AG10803 (cell line): Measurements from ENCODE around the gene TRAF3.
"Not testable (repeated sequence)": the region's sequence is repeated elsewhere in the genome, so short reads cannot be mapped to it uniquely, and the experiment has no call there.

Experiments used
- DNase-seq: peaks from one replicate; pipeline ENCODE4 v3.0.0; 2010; ENCODE audit warnings: low read depth
- H3K4me3 ChIP-seq: 2 replicates; pipeline ENCODE4 v1.5.1; 2011; ENCODE audit warnings: mild to moderate bottlenecking, low read length, control low read depth
- TF ChIP-seq, protein P1 (sequence below): conservative IDR thresholded peaks from 2 replicates; pipeline ENCODE4 v1.5.1; 2011; ENCODE audit warnings: mild to moderate bottlenecking, low read length, control low read depth, inconsistent platforms

Gene TRAF3

DNA sequence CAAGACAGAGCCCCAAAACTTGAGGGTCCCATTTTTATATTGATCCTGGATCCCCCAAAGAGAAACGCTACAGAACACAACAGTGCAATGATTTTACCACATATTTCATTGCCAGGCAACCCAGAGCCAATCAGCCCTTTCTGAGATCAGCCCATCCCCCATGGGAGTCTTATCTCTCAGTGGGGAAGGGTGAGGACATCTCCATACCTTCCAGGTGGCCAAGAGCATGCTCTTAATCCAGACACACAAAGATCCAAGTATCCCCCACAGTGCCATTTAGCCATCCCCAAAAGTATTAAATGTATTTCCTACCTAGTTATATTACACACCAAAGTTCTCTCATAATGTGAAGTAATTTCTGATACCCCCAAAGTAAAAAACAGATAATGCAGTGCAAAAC is 82.7 kb downstream of the TRAF3 start:
- no peak overlapping the region for H3K4me3 ChIP-seq
- DNase-seq = no peak
- TF ChIP-seq, protein P1, sequence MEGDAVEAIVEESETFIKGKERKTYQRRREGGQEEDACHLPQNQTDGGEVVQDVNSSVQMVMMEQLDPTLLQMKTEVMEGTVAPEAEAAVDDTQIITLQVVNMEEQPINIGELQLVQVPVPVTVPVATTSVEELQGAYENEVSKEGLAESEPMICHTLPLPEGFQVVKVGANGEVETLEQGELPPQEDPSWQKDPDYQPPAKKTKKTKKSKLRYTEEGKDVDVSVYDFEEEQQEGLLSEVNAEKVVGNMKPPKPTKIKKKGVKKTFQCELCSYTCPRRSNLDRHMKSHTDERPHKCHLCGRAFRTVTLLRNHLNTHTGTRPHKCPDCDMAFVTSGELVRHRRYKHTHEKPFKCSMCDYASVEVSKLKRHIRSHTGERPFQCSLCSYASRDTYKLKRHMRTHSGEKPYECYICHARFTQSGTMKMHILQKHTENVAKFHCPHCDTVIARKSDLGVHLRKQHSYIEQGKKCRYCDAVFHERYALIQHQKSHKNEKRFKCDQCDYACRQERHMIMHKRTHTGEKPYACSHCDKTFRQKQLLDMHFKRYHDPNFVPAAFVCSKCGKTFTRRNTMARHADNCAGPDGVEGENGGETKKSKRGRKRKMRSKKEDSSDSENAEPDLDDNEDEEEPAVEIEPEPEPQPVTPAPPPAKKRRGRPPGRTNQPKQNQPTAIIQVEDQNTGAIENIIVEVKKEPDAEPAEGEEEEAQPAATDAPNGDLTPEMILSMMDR = no peak

DNA sequence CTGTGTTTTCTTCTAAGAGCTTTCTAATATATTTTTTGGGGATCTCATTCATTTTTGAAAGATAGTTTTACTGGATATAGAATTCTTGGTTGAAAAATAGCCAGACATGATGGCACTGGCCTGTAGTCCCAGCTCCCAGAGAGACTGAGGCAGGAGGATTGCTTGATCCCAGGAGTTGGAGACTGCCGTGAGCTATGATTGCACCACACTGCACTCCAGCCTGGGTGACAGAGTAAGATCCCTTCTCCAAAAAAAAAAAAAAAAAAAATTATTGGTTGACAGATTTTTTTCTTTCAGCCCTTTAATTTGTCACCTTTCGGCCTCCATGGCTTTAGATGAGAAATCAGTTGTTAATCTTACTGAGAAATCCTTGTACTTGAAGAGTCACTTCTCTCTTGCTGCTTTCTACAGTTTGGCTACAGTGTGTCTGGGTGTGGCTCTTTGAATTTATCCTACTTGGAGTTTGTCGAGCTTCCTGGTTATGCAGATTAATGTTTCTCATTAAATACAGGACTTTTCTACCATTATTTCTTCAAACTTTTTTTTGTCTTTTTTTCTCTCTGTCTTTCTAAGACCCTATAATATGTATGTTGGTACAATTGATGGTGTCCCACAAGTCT is 85.0 kb downstream of the TRAF3 start:
- TF ChIP-seq, protein P1 = no peak
- H3K4me3 ChIP-seq = no peak overlapping the region
- no peak for DNase-seq

DNA sequence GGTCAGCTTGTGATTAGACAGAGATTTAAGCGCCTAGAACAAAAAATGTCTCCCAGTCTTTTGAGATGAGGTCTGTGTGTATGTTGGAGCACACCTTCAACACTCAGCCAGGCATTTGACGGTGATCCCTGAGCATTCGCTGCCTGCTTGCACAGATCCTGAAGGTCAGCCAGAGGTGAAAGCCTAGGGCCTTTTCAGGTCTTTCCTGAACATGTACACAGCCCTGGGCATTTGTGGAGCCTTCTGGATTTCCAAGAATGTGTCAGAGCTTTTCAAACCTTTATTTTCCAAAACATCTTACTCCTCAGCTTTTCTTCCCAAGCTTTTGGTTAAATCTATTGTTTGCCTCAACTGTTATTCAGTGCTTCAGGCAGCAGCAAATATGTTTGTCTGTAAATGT is 86.1 kb downstream of the TRAF3 start:
- H3K4me3 ChIP-seq = no peak overlapping the region
- TF ChIP-seq, protein P1 = no peak
- no peak for DNase-seq

DNA sequence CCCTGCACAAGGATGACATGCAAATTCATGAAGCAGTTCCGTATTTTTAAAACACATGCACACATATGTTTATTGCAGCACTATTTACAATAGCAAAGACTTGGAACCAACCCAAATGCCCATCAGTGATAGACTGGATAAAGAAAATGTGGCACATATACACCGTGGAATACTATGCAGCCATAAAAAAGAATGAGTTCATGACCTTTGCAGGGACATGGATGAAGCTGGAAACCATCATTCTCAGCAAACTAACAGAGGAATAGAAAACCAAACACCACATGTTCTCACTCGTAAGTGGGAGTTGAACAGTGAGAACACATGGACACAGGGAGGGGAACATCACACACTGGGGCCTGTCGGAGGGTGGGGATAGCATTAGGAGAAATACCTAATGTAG is 88.7 kb downstream of the TRAF3 start:
- DNase-seq, H3K4me3 ChIP-seq: not testable (repeated sequence)

DNA sequence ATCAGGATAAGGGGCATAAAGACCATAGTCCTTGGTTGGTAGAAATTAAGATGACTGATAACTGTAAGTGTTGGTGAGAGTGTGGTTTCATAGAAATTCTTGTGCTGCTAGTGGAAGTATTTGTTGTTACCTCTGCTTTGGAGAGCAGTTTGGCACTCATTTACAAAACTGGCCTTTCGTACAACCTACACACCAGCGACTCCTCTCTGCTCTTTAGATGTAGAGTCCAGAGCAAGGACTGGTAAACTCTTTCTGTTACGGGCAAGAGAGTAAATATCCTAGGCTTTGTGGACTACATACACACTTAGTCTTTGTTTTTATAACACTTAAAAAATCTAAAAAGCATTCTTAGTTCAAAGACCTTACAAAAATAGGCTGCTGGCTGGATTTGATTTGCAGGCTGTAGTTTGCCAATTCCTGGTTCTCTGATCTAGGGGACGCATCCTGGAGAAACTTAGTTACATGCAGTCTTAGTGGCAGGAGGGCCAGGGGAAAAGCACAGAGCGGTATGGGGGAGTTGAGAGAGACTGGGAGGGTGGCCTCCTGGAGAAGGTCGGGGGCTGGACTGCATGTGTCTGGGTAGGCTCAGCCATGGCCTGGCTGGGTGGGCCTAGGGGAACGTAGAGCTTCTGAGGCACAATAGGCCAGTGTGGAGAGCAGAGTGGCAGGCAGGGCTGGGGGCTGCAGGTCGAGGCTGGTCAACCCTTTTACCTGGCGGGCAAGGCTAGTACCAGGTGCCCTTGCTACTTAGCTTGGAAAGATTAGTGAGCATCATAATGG is 89.9 kb downstream of the TRAF3 start:
- TF ChIP-seq, protein P1 = no peak
- DNase-seq = no peak
- no peak overlapping the region for H3K4me3 ChIP-seq

DNA sequence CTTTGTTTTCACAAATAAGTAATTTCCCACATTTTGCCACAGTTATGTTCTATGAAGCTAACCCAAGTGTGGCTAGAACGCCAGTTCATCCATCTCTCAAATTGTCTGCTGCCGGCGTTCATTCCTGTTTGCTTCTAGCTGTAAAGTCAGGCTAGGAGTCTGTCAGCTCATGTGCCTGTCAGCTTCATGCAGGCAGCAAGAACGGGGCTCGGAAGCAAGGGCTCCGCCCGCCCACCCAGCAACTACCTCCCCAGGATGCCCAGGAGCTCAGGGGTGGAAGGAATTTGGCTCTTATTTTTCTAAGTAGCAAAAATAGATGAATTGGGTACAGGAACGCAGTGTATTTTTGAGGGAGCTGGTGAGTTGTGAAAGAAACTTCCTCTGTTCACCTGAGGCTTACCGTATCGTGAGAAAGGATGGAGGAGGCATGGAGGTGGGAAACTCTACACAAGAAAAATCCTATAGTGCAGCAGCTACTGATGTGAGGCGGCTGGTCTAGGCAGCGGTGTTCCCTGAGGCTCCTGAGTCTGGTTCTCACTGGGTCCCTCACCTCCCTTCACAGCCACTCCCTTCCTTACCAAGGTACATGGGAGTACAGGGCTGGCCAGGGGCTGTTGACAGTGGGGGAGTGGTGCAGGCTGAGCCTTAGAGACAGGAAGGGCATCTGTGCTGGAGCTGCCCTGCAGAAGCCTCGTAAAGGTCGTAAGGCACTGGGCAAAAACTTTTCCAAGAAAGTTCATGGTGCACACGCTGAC is 90.8 kb downstream of the TRAF3 start:
- H3K4me3 ChIP-seq = no peak overlapping the region
- TF ChIP-seq, protein P1 = no peak
- no peak for DNase-seq

DNA sequence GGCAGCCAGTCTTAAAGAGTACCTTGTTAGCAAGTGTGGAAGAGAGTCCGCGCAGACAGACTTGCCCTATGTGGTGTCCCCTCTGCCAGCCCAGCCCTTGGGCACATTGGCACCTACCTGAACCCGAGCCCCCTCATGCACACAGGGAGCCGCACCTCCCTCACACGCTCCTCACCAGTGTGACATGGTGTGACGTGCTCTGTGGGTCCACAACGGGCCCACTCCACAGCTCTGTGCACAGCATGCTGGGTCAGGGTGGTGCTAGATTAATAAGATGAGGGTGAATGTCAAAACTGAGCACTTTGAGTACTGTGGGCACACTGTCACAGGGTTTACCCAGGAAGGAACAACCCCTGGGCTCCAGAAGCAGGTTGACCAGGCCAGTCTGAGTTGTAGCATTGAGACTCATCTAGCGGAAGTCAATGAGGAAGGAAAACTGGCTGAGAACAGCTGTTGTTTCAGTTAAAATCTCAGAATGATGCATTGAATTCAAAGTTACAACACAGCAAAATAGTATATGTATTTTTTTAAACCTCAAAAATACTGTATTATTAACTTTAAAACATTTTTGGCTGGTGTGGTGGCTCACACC is 91.8 kb downstream of the TRAF3 start:
- H3K4me3 ChIP-seq = no peak overlapping the region
- TF ChIP-seq, protein P1 = no peak
- DNase-seq = no peak
